Loucy (cell line): Measurements from ENCODE around the gene SEC14L2.

Experiments
- EZH2phosphoT487 ChIP-seq: fragments of 200-600 bp; IDR thresholded peaks from 2 replicates; pipeline ENCODE4 v1.6.1; 2018; ENCODE audit warnings: antibody characterized with exemption, mild to moderate bottlenecking, moderate library complexity, borderline replicate concordance
- TF ChIP-seq, protein P1 (sequence below): fragments of 200-600 bp; sonication (generic); conservative IDR thresholded peaks from 2 replicates; pipeline ENCODE4 v1.5.1; 2014; ENCODE audit warnings: mild to moderate bottlenecking, antibody characterized with exemption, low read length

DNA sequence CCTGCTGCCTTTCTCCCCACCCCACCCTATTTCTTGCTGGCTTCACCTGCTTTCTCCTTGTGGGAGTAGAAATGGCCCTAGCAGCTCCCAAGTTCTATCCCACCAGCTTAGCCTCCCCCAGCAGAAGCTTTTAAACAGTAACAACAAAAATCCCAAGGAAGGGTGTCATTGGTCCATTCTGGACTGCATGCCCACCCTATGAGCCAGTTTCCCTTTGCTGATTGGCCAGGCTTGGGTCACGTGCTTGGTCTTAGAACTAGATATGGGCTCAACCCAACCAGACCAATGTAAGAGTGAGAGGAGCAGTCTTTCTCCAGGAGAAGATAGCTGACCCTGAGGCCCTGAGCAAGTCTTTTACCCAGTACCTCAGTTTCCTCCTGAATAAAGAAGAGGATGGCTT lies 31.1 kb downstream of the SEC14L2 start:
- TF ChIP-seq, protein P1, sequence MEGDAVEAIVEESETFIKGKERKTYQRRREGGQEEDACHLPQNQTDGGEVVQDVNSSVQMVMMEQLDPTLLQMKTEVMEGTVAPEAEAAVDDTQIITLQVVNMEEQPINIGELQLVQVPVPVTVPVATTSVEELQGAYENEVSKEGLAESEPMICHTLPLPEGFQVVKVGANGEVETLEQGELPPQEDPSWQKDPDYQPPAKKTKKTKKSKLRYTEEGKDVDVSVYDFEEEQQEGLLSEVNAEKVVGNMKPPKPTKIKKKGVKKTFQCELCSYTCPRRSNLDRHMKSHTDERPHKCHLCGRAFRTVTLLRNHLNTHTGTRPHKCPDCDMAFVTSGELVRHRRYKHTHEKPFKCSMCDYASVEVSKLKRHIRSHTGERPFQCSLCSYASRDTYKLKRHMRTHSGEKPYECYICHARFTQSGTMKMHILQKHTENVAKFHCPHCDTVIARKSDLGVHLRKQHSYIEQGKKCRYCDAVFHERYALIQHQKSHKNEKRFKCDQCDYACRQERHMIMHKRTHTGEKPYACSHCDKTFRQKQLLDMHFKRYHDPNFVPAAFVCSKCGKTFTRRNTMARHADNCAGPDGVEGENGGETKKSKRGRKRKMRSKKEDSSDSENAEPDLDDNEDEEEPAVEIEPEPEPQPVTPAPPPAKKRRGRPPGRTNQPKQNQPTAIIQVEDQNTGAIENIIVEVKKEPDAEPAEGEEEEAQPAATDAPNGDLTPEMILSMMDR: no peak
- TF ChIP-seq EZH2phosphoT487: no peak
